Upper lobe of left lung (tissue), 4 donors: ENCODE data around the gene RAB6D.
"Not testable (repeated sequence)": the region's sequence is repeated elsewhere in the genome, so short reads cannot be mapped to it uniquely, and the experiment has no call there.

Experiments used
- CTCF ChIP-seq, 6 experiments: fragments of 450-650 bp in 4 of 6; fragments of 200-600 bp in 2 of 6; sonication (generic) in 2 of 6; IDR thresholded peaks; one replicate each; pipeline ENCODE4 v1.5.1; 2016 to 2019; ENCODE audit warnings: antibody characterized with exemption in 6 of 6
- EP300 ChIP-seq, 4 donors: sonication (generic); formaldehyde crosslinking; IDR thresholded peaks; one replicate each; pipeline ENCODE4 v1.5.1; 2017; ENCODE audit warnings: antibody characterized with exemption in 4 of 4, control low read depth in 2 of 4
- POLR2A ChIP-seq, 4 donors: fragments of 450-650 bp; IDR thresholded peaks; one replicate each; pipeline ENCODE4 v1.5.1; 2016 to 2017; ENCODE audit warnings: antibody characterized with exemption in 4 of 4, mild to moderate bottlenecking in 2 of 4

GRCh38 chr2:131339307-131339706, 24.7 kb downstream of the RAB6D start:
- TF ChIP-seq POLR2A, CTCF, EP300 (IDR thresholded peaks at IDR 0.05): not testable (repeated sequence)
